HG03457 (cell line): Measurements from ENCODE around the gene C4orf33.
"Not testable (repeated sequence)": the region's sequence is repeated elsewhere in the genome, so short reads cannot be mapped to it uniquely, and the experiment has no call there.

Experiments
- ATAC-seq: cut with Tn5 transposase; IDR thresholded peaks from one replicate; pipeline ENCODE4 v1.9.1; 2021; ENCODE audit warnings: moderate number of reproducible peaks; ENCODE audit not compliant: unreplicated experiment

C4orf33 gene, protein sequence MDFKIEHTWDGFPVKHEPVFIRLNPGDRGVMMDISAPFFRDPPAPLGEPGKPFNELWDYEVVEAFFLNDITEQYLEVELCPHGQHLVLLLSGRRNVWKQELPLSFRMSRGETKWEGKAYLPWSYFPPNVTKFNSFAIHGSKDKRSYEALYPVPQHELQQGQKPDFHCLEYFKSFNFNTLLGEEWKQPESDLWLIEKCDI

DNA sequence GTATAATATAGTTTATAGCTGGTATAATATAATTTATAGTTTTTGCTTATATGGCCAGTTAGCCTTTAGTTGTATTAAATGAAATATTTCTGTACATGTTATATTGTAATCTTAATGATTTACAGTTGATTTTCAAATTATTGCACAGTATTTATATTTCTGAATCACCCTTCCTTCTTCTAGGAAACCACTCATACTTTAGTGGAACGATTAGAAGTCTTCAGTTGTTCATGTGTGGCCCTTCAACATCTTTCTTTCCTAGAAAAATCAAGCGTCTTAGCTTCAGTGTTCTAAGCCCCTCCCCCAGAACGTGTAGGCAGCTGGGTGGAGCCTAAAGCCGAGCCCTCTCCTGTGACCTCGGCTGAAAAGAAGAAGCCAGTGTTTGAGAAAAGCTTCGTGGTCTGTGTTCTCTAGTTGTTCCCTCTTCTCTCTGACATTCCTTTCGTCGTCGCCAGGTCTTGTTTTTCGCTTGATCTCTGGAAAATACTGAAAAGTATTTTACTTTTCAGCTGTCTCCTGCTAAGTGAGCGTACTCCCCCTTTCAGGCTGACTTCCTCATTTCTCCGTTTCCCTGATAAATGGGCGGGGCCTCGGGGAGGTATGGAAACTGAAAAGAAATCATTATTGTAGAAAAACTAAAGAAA, at the start of gene C4orf33:
Gene C4orf33, plus strand, starts transcription at position 342 of the 644 bp plus-strand sequence. CDS start 6,459 bp downstream, outside the sequence.
- ATAC-seq, result peak; percentile 32

DNA sequence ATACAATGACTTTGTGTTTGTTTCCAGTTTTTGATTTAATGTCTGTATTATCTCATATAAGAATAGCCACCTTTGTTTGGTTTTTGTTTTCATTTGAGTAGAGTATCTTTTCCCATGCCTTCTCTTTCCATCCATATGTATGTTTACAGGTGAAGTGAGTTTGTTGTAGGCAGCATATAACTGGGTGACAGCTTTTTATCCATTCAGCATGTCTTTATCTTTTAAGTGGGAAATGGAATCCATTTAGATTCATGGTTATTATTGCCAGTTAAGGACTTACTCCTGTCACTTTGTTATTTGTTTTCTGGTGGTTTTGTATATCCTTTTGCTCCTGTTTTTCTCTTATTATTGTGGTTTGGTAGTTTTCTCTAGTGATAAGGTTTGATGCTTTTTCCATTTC, 36.9 kb upstream of the C4orf33 start:
- no peak for ATAC-seq

DNA sequence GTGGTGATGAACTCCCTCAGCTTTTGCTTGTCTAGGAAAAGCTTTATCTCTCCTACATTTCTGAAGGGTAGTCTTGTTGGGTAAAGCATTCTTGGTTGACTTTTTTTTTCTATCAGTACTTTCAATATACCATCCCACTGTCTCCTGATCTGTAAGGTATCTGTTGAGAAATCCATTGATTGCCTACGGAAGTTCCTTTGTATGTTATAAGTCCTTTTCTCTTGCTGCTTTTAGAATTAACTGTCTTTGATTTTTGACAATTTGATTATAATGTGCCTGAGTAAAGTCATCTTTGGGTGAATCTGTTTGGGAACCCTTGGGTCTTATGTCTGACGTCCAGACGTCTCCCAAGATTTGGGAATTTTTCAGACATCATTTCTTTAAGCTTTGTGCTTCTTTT, 33.4 kb upstream of the C4orf33 start:
- no peak for ATAC-seq

DNA sequence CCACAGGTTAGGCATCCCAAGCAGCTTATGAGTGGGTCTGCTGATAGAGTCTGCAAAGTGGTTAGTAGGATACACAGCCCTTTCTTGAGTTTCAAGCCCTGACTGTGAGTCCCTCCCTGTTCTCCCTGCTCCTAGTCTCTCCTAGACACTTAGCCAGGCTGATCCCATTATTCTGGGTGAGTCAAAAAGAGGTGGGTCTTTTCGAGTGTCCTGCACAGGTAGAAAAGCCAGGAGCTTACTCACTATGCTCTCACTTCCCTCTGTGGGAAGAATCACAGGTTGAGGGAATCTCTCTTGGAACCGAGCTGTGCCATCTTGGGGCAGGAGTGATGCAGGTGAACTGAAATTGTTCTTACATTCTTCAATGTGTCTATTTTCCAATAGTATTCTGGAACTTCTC, 32.3 kb upstream of the C4orf33 start:
- ATAC-seq, result no peak

DNA sequence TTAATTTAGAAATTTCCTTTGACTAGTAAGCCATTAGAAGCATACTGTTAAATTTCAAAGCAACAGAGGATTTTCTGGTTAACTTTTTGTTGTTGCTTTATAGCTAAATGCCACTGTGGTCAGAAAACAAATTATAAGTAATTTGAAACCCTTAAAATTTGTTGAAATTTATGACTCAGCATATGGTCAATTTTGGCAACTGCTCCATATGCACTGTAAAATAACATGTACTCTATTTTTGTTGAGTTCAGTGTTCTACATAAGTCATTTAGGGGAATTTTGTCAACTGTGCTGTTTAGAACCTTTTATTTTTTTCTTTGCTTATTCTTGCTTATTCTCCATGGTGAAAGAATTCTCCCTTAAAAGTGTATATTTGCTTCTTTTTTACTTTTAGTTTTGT, 31.2 kb upstream of the C4orf33 start:
- no peak for ATAC-seq

DNA sequence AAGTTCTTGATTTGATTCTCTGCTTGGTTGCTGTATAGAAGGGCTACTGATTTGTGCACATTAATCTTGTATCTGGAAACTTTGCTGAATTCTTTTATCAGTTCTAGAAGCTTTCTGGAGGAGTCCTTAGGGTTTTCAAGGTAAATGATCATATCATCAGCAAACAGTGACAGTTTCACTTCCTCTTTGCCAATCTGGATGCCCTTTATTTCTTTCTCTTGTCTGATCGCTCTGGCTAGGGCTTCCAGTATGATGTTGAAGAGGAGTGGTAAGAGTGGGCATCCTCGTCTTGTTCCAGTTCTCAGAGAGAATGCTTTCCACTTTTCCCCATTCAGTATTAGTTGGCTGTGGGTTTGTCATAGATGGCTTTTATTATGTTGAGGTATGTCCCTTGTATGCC, 26.4 kb upstream of the C4orf33 start:
- not testable (repeated sequence) for ATAC-seq

DNA sequence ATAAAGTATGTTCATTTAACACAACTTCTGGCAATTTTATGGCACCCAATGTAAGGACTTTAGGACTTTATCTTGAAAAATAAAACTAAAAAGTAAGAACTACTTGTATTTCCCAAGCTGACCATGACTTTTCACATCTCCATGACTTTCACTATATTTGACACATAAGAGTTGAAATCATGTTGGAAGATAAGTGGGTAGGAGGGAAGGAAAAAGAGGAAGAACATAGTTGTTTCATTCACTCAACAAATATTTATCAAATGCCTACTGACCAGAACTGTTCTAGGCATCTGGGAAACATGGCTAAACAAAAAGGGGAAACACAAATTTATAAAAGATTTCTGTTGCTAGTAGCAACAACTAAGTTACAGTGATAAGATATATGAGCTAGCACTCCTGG, 18.6 kb upstream of the C4orf33 start:
- no peak for ATAC-seq

DNA sequence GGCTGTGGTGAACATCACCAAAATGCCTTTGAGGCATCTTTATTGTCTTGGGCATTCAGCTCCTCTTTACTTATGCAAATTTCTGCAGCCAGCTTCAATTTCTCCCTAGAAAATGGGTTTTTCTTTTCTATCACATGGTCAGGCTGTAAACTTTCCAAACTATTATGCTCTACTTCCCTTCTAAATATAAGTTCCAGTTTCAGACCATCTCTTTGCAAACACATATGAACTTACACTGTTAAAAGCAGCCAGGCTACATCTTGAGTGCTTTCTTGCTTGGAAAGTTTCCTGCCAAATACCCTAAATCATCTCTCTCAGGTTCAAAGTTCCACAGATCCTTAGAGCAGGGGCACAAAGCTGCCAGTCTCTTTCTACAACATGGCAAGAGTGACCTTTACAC, 15.8 kb upstream of the C4orf33 start:
- ATAC-seq, result no peak

DNA sequence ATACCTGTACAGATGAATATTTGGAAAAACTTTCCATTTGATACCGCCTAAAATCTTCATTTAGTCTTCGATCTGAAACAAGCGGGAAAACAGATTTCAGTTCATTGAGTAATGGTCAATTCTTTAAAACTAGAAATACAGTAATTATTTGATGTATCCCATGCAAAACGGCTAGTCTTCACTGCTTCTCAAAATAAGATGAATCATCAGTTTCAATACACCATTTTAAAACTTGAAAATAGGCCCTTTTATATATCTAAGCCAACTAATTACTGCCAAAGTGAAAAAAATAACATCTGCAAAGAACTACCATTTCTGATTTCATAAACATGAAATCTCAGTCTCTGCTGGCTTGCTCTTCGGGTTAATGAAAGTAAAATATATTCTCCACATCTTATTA, 13.7 kb upstream of the C4orf33 start:
- no peak for ATAC-seq

DNA sequence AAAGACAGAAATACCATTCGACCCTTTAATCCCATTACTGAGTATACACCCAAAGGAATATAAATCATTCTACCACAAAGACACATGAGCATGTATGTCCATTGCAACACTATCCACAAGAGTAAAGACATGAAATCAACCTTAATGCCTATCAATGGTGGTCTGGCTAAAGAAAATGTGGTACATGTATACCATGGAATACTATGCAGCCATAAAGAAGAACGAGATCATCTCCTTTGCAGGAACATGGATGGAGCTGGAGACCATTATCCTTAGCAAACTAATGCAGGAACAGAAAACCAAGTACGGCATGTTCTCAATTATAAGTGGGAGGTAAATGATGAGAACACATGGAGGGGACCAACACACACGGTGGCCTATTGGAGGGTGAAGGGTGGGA, 10.5 kb upstream of the C4orf33 start:
- no peak for ATAC-seq

DNA sequence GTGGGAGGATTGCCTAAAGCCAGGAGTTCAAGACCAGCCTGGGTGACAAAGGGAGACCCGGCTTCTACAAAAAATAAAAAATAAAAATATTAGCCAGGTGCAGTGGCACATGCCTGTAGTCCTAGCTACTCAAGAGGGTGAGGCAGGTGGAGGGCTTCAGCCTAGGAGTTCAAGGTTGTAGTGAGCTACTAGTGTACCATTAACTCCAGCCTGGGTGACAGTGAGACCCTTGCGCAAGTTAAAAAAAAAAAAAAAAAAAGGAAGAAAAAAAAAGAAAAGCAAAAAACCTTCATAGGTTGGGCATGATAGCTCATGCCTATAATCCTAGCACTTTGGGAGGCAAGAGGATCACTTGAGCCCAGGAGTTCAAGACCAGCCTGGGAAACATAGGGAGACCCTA, 8.4 kb upstream of the C4orf33 start:
- no peak for ATAC-seq

DNA sequence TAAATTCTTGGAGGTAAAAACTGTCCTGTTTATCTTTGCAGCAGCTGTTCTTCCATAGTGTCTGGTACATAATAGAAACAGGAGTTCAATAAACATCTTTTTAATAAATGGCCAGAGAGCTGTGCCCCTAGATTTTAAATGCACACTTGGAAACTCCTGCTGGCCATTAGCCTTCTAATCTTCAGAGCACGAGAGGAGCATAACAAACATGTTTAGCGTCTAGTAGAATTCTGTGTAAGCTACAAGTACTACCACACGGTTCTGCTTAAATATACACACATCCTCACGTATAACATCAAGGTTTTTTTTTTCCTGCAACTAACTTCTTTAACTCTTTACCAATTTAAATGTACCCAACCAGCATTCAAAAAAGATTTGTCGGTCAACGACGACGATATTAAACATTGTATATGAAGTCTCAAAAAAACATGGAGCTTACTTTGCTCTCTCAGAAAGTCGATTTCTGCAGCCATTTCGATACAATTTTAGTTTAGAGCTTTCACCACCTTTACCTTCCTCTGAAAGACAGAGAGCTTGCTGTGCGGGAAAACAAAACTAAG, 3.2 kb upstream of the C4orf33 start:
- no peak for ATAC-seq

DNA sequence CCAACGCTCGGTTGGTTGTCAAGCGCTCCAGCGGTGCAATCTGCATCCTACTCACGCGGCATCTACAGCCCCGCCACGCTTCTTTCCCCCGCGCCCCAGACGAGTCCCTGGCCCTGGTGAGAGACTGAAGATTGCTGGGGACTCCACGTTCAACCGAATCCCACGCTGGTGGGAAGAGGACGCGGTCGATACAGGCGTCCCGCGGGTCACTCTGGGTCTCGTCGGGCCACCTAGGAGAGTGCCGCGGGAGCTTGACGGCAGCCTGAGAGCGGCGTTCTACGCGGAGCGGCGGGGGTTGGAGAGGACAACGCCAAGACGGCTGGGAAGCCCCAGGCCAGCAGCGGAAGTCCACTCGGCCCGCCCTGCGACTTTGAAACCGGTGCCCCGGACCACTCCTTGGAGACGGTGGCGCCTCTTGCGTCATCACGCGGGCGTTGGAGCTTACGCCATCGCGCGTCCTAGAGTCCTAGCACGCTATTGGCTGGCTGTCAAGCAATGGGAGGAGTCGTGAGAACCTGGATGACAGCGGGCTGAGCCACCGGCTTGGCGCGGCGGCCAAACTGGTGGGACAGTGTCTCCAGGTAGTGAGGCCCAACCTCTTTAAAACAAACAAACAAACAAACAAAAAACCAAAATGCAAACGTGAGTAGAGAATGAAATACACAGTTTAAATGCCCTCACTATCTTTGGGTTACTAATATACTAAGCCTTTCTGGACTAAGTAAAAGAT, 2.6 kb upstream of the C4orf33 start, which contains the start of gene SCLT1:
Gene SCLT1, minus strand, starts transcription at position 349 of the 730 bp plus-strand sequence. CDS start 436 bp downstream, outside the sequence.
- peak; percentile 94 for ATAC-seq

DNA sequence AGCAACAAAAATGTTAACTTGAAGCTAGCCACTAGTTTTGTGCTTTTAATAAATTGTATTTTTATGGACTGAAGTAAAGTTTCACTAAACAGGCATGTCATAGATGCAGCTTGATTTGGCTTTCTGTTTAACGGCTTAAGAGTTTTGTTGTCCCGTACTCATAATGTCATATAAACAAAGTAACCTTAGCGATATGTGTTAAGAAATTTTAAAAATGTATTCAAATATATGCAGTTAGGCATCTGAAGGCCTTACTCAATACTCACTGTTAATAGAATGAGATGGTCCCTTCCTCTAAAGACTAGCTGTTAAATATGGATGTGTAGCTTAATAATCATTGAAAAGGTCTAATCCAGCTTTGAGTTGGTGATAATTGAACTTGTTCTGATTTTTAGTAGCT, 1.6 kb upstream of the C4orf33 start:
- no peak for ATAC-seq

DNA sequence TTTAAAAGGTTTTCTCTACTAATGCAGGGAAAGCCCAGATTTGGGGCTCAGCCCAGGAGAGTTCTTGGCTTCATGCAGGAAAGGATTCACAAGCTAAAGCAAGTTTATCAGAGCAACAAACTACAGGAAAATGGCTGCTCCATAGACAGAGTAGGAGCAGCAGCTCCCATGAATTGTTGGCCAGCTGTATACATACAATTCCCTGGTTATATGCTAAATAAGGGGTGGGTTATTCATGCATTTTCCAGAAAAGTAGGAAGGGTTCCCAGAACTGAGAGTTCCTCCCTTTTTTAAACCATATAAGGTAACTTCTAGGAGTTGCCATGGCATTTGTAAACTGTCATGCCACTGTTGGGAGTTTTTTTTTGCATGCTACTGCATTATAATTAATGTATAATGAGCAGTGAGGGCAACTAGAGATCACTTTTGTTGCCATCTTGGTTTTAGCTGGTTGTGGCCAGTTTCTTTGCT, 2.6 kb downstream of the C4orf33 start:
- ATAC-seq, result no peak

DNA sequence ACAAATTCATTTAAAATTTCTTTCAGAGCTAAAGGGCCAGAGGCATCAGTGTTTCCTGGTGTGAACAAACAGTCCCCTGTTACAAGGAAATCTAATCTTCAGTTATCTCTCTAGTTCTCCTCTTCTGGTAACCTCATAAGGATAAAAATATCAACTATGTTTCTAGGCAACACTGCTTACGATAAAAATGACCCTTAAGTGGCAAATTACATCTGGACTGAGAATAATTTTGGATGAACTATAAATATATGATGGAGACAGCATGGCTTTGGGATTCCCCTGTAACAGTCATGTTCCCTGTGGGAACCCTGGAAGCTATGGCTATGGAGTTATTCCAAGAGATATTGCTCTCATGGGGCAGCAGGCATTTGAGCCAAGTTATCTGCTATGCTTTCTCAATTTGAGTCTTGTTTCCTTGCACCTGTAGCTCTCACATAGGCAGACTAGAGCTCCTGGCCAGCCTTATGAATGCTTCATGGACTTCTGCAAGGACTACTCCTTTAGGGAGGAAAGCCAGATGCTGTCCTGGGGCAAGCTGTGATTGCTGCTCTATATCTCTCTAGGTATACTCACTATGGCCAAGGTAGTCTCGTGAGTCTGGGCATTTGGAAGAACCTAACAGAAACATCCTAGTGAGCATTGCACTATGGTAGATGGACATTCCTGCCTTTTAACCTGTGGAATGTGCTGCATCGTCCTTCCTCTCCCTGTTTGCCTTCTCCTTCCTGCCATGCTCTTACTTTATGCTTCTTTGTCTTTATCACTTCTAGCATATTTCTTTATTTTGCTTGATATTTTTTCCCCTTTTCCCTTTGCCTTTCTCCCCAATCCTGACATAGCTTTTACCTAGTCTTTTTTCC, 14.2 kb downstream of the C4orf33 start:
- no peak for ATAC-seq

DNA sequence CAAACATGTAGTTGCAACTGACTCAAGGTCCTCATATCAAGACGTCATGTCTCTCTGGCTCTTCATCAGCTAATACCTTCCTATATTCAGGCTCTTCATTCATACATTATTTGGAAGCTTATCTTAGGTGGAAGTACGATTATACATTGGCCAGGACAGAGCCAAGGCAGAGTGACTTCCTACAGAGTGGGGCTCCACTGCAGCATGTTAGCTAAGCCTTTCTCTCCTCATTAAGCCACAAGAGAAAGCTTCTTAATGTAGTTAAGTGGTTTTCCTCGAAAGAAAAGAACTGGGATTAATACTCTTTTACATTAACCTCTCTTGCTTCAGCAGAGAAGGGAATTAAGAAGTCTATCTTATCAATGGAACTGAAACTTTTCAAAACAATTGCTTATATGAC, 15.0 kb downstream of the C4orf33 start:
- no peak for ATAC-seq

DNA sequence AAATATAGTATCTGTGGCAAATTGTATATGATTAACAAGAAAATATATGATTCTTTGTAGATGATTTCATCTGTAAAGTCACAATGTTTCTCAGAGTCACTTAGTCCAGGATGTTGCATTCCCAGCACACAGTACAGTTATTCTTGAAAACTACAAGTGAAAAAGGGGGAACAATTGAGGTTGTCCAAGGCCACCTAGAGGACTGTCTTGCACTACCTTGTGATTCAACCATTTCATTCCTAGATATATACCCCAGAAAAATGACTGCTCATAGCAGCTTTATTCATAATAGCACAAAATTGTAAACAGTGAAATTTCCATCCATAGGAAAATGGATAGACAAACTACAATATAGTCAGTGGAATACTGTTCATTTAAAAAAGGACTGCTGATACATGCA, 16.0 kb downstream of the C4orf33 start:
- no peak for ATAC-seq

DNA sequence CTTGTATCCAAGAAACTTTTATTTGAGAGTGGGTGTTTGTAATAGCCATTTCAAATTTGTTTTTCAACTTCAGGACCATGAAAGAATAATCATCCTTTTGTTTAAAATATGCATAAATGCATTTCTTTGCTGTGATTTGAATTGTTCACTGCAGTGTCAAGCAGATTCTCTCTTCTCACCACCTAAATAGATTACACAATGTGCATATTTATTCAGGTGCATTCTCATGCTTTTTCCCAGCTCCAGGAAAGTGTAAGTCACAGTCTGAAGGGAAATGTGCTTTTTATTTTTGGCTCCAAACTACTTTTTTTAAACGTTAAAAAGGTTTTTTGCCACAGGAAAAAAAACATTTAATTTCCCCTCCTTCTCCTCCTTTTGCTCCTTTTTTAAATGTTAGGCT, 17.5 kb downstream of the C4orf33 start:
- ATAC-seq, result no peak

DNA sequence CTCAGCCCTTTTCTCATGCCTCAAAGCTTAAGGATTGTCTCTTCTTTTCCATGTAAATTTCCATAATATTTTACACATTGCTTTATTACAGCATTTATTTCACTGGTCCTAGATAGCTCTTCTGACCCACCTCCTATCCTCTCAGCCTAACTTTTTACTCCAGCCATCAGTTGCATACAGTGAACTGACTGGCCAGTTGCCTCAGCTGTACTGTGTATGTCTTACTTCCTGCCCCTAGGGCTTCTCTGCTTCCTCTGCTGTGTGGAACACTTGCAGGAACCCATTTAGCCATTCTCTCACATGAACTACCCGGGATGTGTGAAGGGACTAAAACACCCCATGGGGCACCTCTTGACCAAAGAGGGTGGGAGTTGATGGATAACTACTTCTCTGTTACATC, 18.0 kb downstream of the C4orf33 start:
- no peak for ATAC-seq

DNA sequence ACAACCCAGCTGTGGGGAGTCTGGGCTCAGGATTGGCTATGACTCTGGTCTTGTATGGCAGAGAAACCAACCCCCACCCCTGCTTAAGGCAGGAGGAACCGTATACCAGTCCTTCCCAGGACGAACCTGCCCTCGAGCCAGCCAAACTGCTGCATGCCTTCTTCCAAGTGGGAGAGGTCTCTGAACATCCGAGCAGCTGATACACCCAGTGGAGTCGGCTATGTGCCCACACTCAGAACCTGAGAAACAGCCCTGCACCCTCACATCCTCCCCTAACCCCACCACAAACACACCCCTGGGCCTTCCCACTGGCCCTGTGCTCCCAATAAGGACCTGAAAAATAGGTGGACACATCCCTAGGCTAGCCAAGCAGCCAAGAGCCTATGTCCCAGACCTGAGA, 21.8 kb downstream of the C4orf33 start:
- no peak for ATAC-seq
